ENCODE measurements around the gene DCLK1. TPM values are rescaled to one million over a fixed set of nuclear protein-coding genes. Genes with fewer than 3 reads are reported as not detected.

Gene DCLK1
- total RNA-seq, 4 donors from 2014 or later = 0.72 to 9.1 (median 4.9) TPM

DNA sequence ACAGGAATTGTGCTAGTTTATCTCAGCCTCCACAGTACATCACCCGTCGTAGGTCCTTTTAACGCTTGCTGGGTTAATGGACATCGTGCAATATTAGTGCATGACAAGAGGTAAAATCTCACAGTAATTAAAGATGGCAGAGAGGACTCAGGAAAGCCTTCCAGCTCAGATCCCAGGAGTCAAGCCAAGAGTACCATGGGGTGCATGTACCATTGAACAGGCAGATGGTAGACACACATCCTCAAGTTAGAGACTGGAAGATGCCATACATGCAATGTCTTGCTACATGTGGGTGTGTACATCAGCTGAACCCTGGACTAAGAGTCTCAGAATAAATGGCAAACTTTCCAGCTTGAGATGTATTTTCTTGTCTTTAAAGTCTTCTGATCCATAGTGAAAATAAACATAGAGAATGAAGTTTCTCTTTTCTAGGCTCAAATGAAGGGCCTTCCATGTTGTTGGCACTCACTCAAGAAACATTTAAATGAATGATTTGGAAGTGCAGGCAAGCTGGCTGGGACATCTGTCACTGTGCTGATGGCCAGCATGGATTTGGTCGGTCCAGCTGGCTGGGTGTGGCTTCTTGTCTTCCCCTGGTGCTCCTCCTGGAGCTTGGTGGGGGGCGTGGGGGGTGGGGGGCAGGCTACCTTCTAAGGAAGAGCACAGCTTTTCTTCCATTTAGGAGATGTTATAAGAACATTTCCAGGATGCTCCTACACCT lies 363.8 kb downstream of the DCLK1 start:
- no peaks in the 10 kb centered on the region for H3K9me3 ChIP-seq
- no peaks in the 10 kb centered on the region for H3K27me3 ChIP-seq
- H3K36me3 ChIP-seq = no peaks in the 10 kb centered on the region
- no peak for TF ChIP-seq CTCF (IDR thresholded peaks at IDR 0.05)
- TF ChIP-seq POLR2A (IDR thresholded peaks at IDR 0.05) = no peak
- no peak overlapping the region for H3K4me3 ChIP-seq
- H3K27ac ChIP-seq = no peak overlapping the region
- 68 to 77% methylated on average over 5 to 6 of the region's 6 CpGs for WGBS, 2 donors
- intact Hi-C loops (cut with DNase I) = no loop called here
- DNase-seq = no peak
- H3K4me1 ChIP-seq = no peaks in the 10 kb centered on the region

DNA sequence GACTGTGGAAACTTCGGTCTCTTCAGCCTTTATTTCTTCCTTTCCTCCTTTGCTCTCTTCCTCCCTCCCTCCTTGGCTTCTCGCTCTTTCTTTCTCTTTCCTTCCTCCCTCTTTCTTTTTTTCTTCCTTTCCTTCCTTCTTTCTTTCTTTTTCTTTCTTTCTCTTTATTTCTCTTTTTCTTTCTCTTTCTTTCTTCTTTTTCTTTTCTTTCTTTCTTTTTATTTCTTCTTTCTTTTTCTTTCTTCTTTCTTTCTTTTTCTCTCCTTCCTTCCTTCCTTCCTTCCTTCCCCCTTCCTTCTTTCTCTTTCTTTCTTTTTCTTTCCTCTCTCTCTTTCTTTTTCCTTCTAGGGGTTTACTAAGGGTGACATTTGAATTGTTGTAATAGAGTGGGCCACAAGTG lies 364.5 kb downstream of the DCLK1 start:
- TF ChIP-seq CTCF (IDR thresholded peaks at IDR 0.05) (no peak), POLR2A (IDR thresholded peaks at IDR 0.05) (no peak)
- Histone ChIP-seq H3K9me3 (no peaks in the 10 kb centered on the region), H3K27ac (no peak overlapping the region), H3K27me3 (no peaks in the 10 kb centered on the region), H3K4me3 (no peak overlapping the region), H3K36me3 (no peaks in the 10 kb centered on the region), H3K4me1 (no peaks in the 10 kb centered on the region)
- intact Hi-C loops (cut with DNase I) = no loop called here
- DNase-seq = no peak
- 90 to 92% methylated on average over 2 of the region's 2 CpGs for WGBS, 2 donors

DNA sequence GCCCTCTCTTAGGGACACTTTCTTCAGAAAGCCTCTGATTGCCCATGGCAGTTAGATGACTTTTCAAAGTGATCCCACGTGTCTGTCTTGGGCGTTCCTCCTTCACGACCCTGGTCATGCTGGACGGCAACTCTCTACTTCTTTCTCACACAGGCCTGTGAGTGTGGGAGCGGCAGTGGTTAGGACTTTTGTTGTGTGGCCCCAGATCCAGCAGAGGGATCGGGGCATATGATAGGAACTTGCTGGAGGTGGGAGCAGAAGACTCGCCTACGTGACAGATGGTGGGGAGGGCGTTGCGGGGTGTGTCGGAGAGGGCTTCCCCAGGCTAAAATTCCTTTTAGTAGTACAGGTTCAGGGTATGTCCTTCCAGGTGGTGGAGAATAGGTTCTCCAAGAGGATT lies 365.2 kb downstream of the DCLK1 start:
- no peaks in the 10 kb centered on the region for H3K4me1 ChIP-seq
- H3K9me3 ChIP-seq = no peaks in the 10 kb centered on the region
- TF ChIP-seq CTCF (IDR thresholded peaks at IDR 0.05) = no peak
- no peak for TF ChIP-seq POLR2A (IDR thresholded peaks at IDR 0.05)
- no peaks in the 10 kb centered on the region for H3K36me3 ChIP-seq
- H3K27ac ChIP-seq = no peak overlapping the region
- H3K4me3 ChIP-seq = no peak overlapping the region
- H3K27me3 ChIP-seq = no peaks in the 10 kb centered on the region
- intact Hi-C loops (cut with DNase I) = no loop called here
- DNase-seq = no peak
- 82 to 94% methylated on average over 9 to 10 of the region's 11 CpGs for WGBS, 2 donors

GRCh38 chr13:35765366-35765765 lies 365.8 kb downstream of the DCLK1 start:
- Histone ChIP-seq H3K36me3 (no peaks in the 10 kb centered on the region), H3K27ac (no peak overlapping the region), H3K27me3 (no peaks in the 10 kb centered on the region), H3K4me3 (no peak overlapping the region), H3K4me1 (no peaks in the 10 kb centered on the region), H3K9me3 (no peaks in the 10 kb centered on the region)
- WGBS, 2 donors = 22 to 40% methylated on average over 5 of the region's 5 CpGs
- no peak for DNase-seq
- TF ChIP-seq POLR2A (IDR thresholded peaks at IDR 0.05) = no peak
- no peak for TF ChIP-seq CTCF (IDR thresholded peaks at IDR 0.05)
- intact Hi-C loops (cut with DNase I) = no loop called here

GRCh38 chr13:35764326-35765015 lies 366.7 kb downstream of the DCLK1 start:
- Histone ChIP-seq H3K9me3 (no peaks in the 10 kb centered on the region), H3K36me3 (no peaks in the 10 kb centered on the region), H3K4me3 (no peak overlapping the region), H3K27ac (no peak overlapping the region), H3K27me3 (no peaks in the 10 kb centered on the region), H3K4me1 (no peaks in the 10 kb centered on the region)
- 57 to 95% methylated on average over 1 to 3 of the region's 4 CpGs for WGBS, 2 donors
- no peak for TF ChIP-seq CTCF (IDR thresholded peaks at IDR 0.05)
- TF ChIP-seq POLR2A (IDR thresholded peaks at IDR 0.05) = no peak
- no peak for DNase-seq
- intact Hi-C loops (cut with DNase I) = no loop called here

Measured in esophagus squamous epithelium (tissue), 5 donors.